DMS153 treated with DMSO at 0.1 percent for 48 hours (cell line): ENCODE results near the gene SLC5A1.

Experiments
- DNase-seq: peaks from one replicate; lab custom pipeline; 2025; ENCODE audit not compliant: unreplicated experiment; lab: John Stamatoyannopoulos, UW

The SLC5A1 gene

GRCh38 chr22:32050678-32051515 is 7.8 kb downstream of the SLC5A1 start:
- peak; percentile 60 for DNase-seq

GRCh38 chr22:32052244-32052643 is 9.2 kb downstream of the SLC5A1 start:
- no peak for DNase-seq

GRCh38 chr22:32052936-32053791 is 10.1 kb downstream of the SLC5A1 start:
- DNase-seq: no peak

- no peak for DNase-seq
Observed at GRCh38 chr22:32055069-32055468, 12.0 kb downstream of the SLC5A1 start.

- no peak for DNase-seq
Observed at GRCh38 chr22:32058656-32059260, 15.7 kb downstream of the SLC5A1 start.

- no peak for DNase-seq
Observed at GRCh38 chr22:32059426-32059825, 16.4 kb downstream of the SLC5A1 start.

- no peak for DNase-seq
Observed at GRCh38 chr22:32063701-32064100, 20.6 kb downstream of the SLC5A1 start.

- no peak for DNase-seq
Observed at GRCh38 chr22:32066820-32067219, 23.8 kb downstream of the SLC5A1 start.

GRCh38 chr22:32067613-32068012 is 24.6 kb downstream of the SLC5A1 start:
- no peak for DNase-seq

- no peak for DNase-seq
Observed at GRCh38 chr22:32069579-32070372, 26.7 kb downstream of the SLC5A1 start.

- DNase-seq: no peak
Observed at GRCh38 chr22:32073262-32073661, 30.2 kb downstream of the SLC5A1 start.

GRCh38 chr22:32073823-32074380 is 30.8 kb downstream of the SLC5A1 start:
- DNase-seq: no peak

- no peak for DNase-seq
Observed at GRCh38 chr22:32075997-32076760, 33.1 kb downstream of the SLC5A1 start.

- DNase-seq: no peak
Observed at GRCh38 chr22:32076761-32077084, 33.7 kb downstream of the SLC5A1 start.

- DNase-seq: no peak
Observed at GRCh38 chr22:32077151-32077550, 34.1 kb downstream of the SLC5A1 start.

- DNase-seq: no peak
Observed at GRCh38 chr22:32079130-32080089, 36.3 kb downstream of the SLC5A1 start.

GRCh38 chr22:32080904-32081303 is 37.8 kb downstream of the SLC5A1 start:
- peak; percentile 4 for DNase-seq

- DNase-seq: no peak
Observed at GRCh38 chr22:32082331-32082730, 39.3 kb downstream of the SLC5A1 start.

GRCh38 chr22:32083000-32083399 is 39.9 kb downstream of the SLC5A1 start:
- DNase-seq: no peak
